Muscle layer of colon (tissue), 2 donors: ENCODE results near the gene FBXO2.

ENCODE experiments used
- H3K27ac ChIP-seq: one replicate; pipeline ENCODE4 v1.7.0; 2013; ENCODE audit warnings: low read depth, mild to moderate bottlenecking, low read length, moderate library complexity
- H3K27me3 ChIP-seq, 2 donors: one replicate each; pipeline ENCODE4 v1.7.0; 2013; ENCODE audit warnings: low read length in 2 of 2, mild to moderate bottlenecking in 2 of 2; ENCODE audit not compliant: insufficient read depth in 2 of 2, control insufficient read depth in 1 of 2
- H3K36me3 ChIP-seq: one replicate; pipeline ENCODE4 v1.7.0; 2013; ENCODE audit warnings: mild to moderate bottlenecking, low read length; ENCODE audit not compliant: insufficient read depth
- H3K4me1 ChIP-seq: one replicate; pipeline ENCODE4 v1.7.0; 2013; ENCODE audit warnings: mild to moderate bottlenecking, low read length; ENCODE audit not compliant: insufficient read depth
- H3K4me3 ChIP-seq, 2 donors: one replicate each; pipeline ENCODE4 v1.7.0; 2013; ENCODE audit warnings: low read length in 2 of 2, low read depth in 1 of 2, mild to moderate bottlenecking in 1 of 2, moderate library complexity in 1 of 2
- H3K9ac ChIP-seq: one replicate; pipeline ENCODE4 v1.7.0; 2013; ENCODE audit warnings: low read length
- H3K9me3 ChIP-seq: one replicate; pipeline ENCODE4 v1.7.0; 2013; ENCODE audit warnings: mild to moderate bottlenecking, low read length
- donor health status: abdominal sarcoma.
- donor health status: Adenocarcinoma of cecum.

The FBXO2 gene

DNA sequence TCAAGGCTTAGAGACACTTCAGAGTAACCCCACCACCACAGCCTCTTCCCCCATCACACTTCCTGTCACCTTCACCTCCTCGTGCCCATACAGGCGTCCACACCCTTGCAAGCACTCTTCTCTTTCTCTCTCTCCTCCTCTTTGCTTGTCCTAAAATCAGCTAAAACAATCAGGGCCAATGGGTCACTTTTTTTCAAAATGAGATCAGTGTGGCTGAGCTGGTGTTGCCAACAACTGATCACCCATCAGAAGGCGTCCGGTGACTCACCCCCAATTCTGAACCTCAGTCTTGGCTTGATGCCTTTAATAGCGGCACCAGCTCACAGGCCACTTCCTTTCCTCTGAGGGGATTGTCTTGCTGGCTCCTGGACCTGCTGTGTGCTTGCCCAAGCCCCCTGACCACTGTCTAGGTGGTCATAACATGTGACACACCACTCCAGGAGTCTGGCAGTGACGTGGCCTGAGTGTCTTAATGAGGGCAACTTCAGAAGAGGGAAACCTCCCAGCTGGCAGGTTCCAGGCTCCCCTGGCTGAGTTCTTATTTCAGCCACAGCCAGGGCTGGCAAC lies 38.9 kb upstream of the FBXO2 start:
- Histone ChIP-seq H3K27ac (no peak overlapping the region), H3K4me3 (no peak overlapping the region), H3K9ac (no peak overlapping the region), H3K4me1 (no peaks in the 10 kb centered on the region), H3K36me3 (no peaks in the 10 kb centered on the region), H3K9me3 (no peaks in the 10 kb centered on the region), H3K27me3 (peaks cover 20 to 40% of the 10 kb centered on the region in 2 donors)

DNA sequence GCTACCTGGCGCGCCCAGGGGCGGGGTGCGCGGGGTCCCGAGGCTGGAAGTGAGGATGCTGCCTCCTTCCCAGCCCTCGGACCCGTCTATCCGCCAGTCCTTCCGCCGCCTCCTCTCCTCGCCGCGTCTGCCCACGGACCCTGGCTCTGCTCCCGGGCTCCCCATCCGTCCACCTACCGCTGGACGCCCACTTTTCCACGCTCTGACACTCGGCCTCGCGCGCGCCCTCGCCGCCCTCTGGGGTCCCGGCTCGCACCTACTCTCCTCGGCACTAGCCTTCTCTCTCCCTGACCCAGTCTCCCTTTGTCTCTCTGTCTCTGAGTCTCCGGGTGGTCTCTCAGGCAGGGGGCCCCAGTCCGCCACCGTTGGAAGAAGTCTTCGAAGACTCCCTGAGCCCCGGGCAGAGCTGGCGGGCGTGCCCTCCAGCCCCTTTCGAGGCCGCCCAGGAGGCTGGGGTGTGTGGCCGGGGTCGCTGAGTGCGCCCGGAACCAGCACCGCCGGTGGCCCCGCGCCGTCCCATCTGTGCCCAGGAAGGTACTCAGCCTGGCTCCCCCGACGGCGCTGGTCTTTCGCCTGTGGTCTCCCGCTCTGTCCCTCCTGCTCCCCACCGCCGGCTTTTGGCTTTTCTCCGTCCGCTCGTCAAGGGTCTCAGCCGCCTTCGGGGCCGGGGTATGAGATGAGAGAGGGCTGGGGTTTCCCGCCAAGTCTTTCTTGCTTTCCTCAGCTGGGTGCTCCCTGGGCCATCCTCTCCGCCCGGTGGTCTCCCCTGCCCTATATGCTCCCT lies 37.9 kb upstream of the FBXO2 start:
- H3K27me3 ChIP-seq, result peaks cover 20 to 40% of the 10 kb centered on the region in 2 donors

DNA sequence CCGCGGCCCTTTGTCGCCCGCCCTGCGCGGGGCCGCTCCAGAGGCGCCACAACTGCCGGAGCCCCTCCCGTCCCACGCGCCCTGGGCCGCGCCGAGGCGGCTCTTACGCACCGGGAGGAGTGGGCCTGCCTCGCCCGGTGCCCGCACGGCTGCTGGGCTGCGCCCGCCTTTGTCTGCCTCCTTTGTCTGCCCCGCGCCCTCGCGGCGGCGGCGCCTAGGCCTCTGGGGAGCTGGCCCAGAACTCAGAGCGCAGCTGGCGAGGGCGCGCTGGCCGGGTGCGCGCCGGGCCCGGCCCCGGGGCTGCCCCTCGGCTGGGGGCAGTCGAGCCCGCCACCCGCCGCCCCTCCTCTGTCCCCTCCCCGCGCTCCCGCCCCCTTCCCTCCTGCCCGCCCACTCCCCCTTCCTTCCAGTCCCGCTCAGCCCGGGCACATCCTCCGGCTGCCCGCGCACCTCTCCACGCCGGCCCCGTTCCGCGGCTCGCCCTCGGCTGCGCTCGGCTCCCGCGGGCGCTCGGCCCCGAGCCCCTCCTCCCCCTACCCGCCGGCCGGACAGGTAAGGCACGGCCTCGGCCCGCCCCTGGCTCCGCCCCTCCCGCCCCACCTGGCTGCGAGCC lies 37.2 kb upstream of the FBXO2 start, which contains the start of gene DRAXIN:
TSS of gene DRAXIN (plus strand) at position 409 of the 613 bp plus-strand sequence. CDS start 14,549 bp downstream, outside the sequence.
- Histone ChIP-seq H3K27me3 (peaks cover 20 to 40% of the 10 kb centered on the region in 2 donors), H3K4me1 (no peaks in the 10 kb centered on the region), H3K4me3 (no peak within 1 kb of the TSS), H3K27ac (no peak within 1 kb of the TSS), H3K9me3 (no peaks in the 10 kb centered on the region), H3K9ac (no peak within 1 kb of the TSS), H3K36me3 (no peaks in the 10 kb centered on the region)

More for the DNA sequence above, 37.9 kb upstream of the FBXO2 start:
- no peak overlapping the region for H3K27ac ChIP-seq
- no peak overlapping the region for H3K4me3 ChIP-seq
- H3K9ac ChIP-seq, result no peak overlapping the region
- no peaks in the 10 kb centered on the region for H3K9me3 ChIP-seq
- H3K4me1 ChIP-seq, result no peaks in the 10 kb centered on the region
- H3K36me3 ChIP-seq, result no peaks in the 10 kb centered on the region

DNA sequence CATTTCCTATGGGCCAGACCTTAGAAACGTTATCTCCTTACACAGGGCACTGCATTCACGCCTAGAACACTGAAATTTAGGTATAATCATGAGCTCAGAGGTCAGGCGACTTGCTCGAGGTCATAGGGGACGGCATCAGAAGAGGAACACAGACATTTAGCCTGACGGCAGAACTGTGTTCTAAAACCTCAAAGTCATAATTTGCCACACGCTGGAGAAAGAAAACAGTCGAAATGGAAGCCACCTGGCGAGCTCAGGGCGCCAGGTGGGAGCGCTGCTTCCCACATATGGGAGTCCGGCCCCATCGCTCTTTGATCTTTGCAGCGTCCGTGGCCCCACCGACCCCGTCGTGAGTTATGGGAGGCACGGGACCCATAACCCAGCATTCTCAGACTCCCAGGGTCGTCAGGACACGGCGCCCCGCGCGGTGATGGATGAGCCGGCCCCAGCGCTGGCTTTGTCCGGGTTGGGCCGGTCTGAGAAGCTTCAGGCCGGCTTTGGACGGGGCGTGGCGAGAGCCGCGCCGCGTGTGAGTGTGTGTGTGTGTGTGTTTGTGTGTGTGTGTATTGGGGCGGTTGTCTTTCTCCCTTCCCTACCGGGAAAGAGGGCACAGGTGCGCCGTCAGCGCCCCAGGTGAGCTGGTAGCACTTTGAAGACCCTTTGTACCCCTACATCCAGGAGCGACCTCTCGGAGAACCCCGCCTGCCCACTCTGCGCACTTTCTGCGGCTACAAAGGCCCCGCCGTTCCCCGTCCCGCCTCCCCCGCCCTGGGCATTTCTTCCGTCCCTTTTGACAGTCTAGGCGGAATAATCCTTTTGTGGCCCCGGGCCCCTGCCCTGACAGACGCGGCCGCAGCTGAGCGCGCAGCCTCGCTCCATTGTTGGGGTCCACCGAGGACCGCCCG lies 36.4 kb upstream of the FBXO2 start:
- H3K9ac ChIP-seq, result no peak overlapping the region
- no peak overlapping the region for H3K27ac ChIP-seq
- H3K27me3 ChIP-seq, result peaks cover 20 to 40% of the 10 kb centered on the region in 2 donors
- H3K4me3 ChIP-seq, result no peak overlapping the region
- H3K9me3 ChIP-seq, result no peaks in the 10 kb centered on the region
- no peaks in the 10 kb centered on the region for H3K36me3 ChIP-seq
- H3K4me1 ChIP-seq, result no peaks in the 10 kb centered on the region

DNA sequence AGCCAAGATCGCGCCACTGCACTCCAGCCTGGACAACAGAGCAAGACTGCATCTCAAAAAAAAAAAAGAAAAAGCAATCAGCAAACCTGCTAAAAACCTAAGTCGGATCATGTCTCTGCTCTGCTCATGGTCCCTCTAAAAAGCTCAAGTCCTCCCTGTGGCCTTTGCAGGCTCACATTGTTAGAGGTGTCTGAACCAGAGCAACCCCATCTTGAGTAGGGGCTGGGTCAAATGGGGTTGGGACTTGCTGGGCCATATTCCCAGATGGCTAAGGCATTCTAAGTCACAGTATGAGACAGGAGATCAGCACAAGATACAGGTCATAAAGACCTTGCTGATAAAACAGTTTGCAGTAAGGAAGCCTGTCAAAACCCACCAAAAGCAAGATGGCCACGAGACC lies 34.3 kb upstream of the FBXO2 start:
- peaks cover 20 to 32% of the 10 kb centered on the region in 2 donors for H3K27me3 ChIP-seq
- no peak overlapping the region for H3K4me3 ChIP-seq
- no peaks in the 10 kb centered on the region for H3K9me3 ChIP-seq
- no peak overlapping the region for H3K9ac ChIP-seq
- H3K36me3 ChIP-seq, result no peaks in the 10 kb centered on the region
- no peak overlapping the region for H3K27ac ChIP-seq
- no peaks in the 10 kb centered on the region for H3K4me1 ChIP-seq

DNA sequence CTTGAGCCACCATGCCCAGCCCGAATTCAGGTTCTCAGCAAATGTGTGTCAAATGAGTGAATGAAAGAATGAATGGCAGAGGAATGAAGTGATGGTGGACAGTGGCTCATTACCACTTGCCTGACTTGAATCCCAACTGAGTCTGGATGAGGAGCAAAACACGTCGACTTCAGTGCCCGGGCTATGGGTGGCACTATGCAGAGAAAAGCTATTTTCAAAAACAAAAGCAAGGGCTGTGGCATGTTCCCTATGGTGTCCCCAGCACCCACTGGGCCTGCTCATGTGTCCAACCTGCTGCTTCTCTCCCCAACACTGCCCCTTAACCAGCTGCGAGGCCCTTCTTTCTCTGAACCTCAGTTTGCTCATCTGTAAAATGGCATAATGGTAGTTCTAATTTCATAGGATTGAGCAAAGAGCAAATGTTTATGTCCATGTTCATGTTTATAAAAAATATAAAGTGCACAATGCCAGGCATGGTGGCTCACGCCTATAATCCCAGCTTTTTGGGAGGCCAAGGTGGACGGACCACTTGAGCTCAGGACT lies 31.1 kb upstream of the FBXO2 start:
- Histone ChIP-seq H3K36me3 (no peaks in the 10 kb centered on the region), H3K27ac (no peak overlapping the region), H3K9me3 (no peaks in the 10 kb centered on the region), H3K9ac (no peak overlapping the region), H3K27me3 (peaks cover 6 to 10% of the 10 kb centered on the region in 2 donors), H3K4me1 (peaks cover 2% of the 10 kb centered on the region), H3K4me3 (no peak overlapping the region)

DNA sequence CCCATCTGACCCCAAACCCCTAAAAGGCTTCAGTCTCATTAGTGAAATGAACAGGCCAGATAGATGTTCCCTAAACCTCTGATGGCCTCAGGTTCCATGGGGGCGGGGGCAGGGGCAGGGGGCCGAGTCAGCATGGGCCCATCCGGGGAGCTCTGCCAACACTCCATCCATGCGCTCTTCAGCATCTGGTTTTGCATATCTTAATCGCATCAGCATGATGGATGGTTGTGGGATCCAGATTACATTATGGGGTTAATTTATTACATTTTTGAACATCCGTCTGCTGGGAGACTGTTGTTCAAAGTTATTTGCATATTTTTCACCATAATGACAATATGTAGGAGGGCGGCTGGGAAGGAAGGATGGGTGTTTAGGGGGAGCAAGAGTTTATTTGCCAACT lies 29.8 kb upstream of the FBXO2 start:
- H3K27ac ChIP-seq, result no peak overlapping the region
- peaks cover 4% of the 10 kb centered on the region for H3K4me1 ChIP-seq
- H3K9me3 ChIP-seq, result no peaks in the 10 kb centered on the region
- no peaks in the 10 kb centered on the region for H3K36me3 ChIP-seq
- no peaks in the 10 kb centered on the region for H3K27me3 ChIP-seq
- no peak overlapping the region for H3K9ac ChIP-seq
- no peak overlapping the region for H3K4me3 ChIP-seq

DNA sequence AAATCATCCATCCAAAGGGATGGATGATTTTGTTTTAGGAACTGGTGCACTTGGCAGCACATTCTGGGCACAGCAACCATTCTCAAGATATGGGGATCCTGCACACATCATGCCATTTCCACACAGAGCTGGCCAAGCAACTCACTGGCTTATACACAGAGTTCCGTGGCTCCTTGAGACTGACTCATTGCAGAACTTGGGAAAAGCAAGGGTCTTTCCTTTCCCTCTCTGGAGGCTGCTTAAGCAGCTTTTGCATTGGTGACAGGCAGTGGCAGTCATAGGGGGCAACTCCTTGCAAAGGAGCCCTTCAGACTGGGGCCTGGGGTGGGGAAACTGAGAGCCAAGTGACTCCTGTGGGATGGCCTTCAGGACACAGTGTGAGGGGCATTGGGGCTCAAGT lies 28.6 kb upstream of the FBXO2 start:
- no peak overlapping the region for H3K27ac ChIP-seq

DNA sequence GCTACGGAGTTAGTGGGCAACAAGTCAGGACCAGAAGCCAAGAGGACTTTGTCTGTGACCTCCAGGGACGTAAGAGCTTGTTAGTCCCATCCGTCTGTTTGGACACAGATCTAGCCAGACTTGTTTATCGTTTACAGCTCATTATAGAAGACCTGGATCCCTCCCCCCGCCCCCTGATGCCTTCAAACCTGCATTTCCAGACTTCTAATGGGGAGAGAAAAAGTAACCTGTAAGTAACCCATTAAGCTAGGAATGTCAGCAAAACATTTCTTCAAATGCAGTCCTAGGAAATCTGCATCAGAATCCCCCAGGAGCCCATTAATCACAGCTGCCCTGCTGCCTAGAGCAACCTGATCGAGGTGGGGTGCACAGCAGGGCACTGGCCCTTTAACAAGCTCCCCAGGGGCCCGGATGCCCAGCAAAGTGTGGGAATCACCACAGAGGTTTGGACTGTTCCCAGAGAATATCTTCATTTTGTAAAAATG lies 28.1 kb upstream of the FBXO2 start:
- H3K9me3 ChIP-seq, result no peaks in the 10 kb centered on the region
- H3K4me1 ChIP-seq, result peaks cover 4% of the 10 kb centered on the region
- no peak overlapping the region for H3K4me3 ChIP-seq
- no peaks in the 10 kb centered on the region for H3K27me3 ChIP-seq
- H3K27ac ChIP-seq, result no peak overlapping the region
- H3K9ac ChIP-seq, result no peak overlapping the region
- no peaks in the 10 kb centered on the region for H3K36me3 ChIP-seq

More for the DNA sequence above, 28.6 kb upstream of the FBXO2 start:
- H3K9me3 ChIP-seq, result no peaks in the 10 kb centered on the region
- no peaks in the 10 kb centered on the region for H3K27me3 ChIP-seq
- no peaks in the 10 kb centered on the region for H3K36me3 ChIP-seq
- peaks cover 4% of the 10 kb centered on the region for H3K4me1 ChIP-seq
- no peak overlapping the region for H3K4me3 ChIP-seq
- H3K9ac ChIP-seq, result no peak overlapping the region

DNA sequence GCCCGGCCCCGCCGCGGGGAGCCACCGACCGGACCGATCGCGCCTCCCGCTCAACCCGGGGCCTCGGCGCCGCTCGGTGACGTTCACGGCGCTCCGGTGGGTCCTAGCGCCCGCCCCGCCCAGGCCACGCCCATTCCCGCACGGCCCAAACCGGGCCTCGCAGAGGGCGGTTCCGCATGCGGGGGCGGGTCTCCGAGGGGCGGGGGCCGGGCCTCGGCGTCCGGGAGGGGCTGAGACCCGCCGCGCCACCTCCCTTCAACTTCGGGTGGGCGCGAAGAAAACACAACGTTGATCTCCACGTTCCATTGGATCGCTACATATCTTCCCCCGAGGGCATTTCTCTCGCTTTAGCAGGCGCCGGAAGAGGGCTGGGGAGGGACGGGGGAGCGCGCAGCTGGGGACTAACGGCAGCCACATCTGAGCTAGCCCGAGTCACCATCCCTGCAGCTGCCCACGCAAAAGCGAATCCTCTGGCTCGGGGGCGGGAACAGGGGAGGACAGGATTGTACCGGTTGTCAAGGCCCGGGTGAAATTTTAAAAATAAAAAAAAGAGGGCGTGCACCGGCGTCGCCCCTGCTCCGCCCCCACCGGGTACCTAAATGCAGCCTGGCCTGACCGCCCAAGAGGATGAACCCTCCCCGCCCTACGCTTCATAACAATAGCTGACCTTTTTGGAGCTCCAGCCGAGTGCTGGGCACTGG lies 27.0 kb upstream of the FBXO2 start, which contains the start of gene MAD2L2:
TSS of gene MAD2L2 (minus strand) at position 78 of the 701 bp plus-strand sequence. CDS start 547 bp downstream, outside the sequence.
- Histone ChIP-seq H3K9ac (peak within 1 kb of the TSS; percentile 27), H3K36me3 (peaks cover under 1% of the 10 kb centered on the region), H3K9me3 (no peaks in the 10 kb centered on the region), H3K4me3 (peak within 1 kb of the TSS; percentile 84), H3K4me1 (peaks cover 4% of the 10 kb centered on the region), H3K27ac (peak within 1 kb of the TSS; percentile 73), H3K27me3 (no peaks in the 10 kb centered on the region)
